Endothelial cell of umbilical vein (primary cell): Measurements from ENCODE around the gene L3MBTL4. TPM values are rescaled to one million over a fixed set of nuclear protein-coding genes. Genes with fewer than 3 reads are reported as not detected.

ENCODE experiments used
- BruUV-seq: library from RNA; stranded (reverse); fragments of 400-500 nt; replicated peaks from 2 replicates; lab custom pipeline; 2021; lab: Mats Ljungman, UMichigan
- CTCF ChIA-PET: fragments of 300-600, 350-600 bp; sonication (Branson Sonifier 250); formaldehyde crosslinking; loops from one replicate; lab custom pipeline; 2021; ENCODE audit warnings: antibody characterized with exemption, inconsistent platforms; lab: Charles Lee
- POLR2A ChIA-PET: fragments of 300-600, 350-600 bp; sonication (Branson Sonifier 250); formaldehyde crosslinking; loops from one replicate; lab custom pipeline; 2021; ENCODE audit warnings: antibody characterized with exemption, inconsistent platforms; lab: Charles Lee
- DNase-seq: peaks from one replicate; pipeline ENCODE4 v3.0.0-alpha.2; 2011; ENCODE audit warnings: low read depth, low spot score
- FAIRE-seq: peaks from 2 replicates; lab custom pipeline; 2011; peaks lifted over from hg19 to GRCh38; lab: Jason Lieb, UNC
- H2AFZ ChIP-seq: 2 replicates; pipeline ENCODE4 v1.6.0; 2012; ENCODE audit warnings: low read depth, low read length, control low read depth, inconsistent platforms
- H3K27ac ChIP-seq: 2 replicates; pipeline ENCODE4 v1.5.1; 2011; ENCODE audit warnings: low read depth, mild to moderate bottlenecking, control low read depth, low read length, moderate library complexity; ENCODE audit not compliant: insufficient read depth
- H3K27me3 ChIP-seq, 2 experiments: 2 replicates each; pipeline versions ENCODE4 v1.6.0 to v1.6.1; 2011; ENCODE audit warnings: low read length in 2 of 2, mixed read lengths in 1 of 2; ENCODE audit not compliant: control insufficient read depth in 2 of 2, insufficient read depth in 2 of 2
- H3K36me3 ChIP-seq, 2 experiments: 2 replicates in 1 of 2; 3 replicates in 1 of 2; pipeline ENCODE4 v1.5.1; 2011; ENCODE audit warnings: low read length in 2 of 2, mild to moderate bottlenecking in 1 of 2, moderate library complexity in 1 of 2; ENCODE audit not compliant: control insufficient read depth in 2 of 2, insufficient read depth in 2 of 2; ENCODE audit errors: extremely low read depth in 1 of 2
- H3K4me1 ChIP-seq: 3 replicates; pipeline ENCODE4 v1.5.1; 2011; ENCODE audit warnings: mild to moderate bottlenecking, low read length; ENCODE audit not compliant: control insufficient read depth, insufficient read depth; ENCODE audit errors: extremely low read depth
- H3K4me2 ChIP-seq: 2 replicates; pipeline ENCODE4 v1.6.1; 2011; ENCODE audit warnings: low read length, control low read depth, mixed read lengths; ENCODE audit not compliant: insufficient read depth
- H3K4me3 ChIP-seq, 3 experiments: fragments of 200-600 bp in 1 of 3; sonication (generic), shearing (Covaris generic) in 1 of 3; replicated peaks in 1 of 3; 2 replicates each; pipeline ENCODE4 v1.5.1; 2011 to 2016; ENCODE audit warnings: control low read depth in 3 of 3, low read length in 3 of 3, mild to moderate bottlenecking in 2 of 3, inconsistent platforms in 1 of 3, low read depth in 1 of 3, moderate library complexity in 1 of 3; ENCODE audit not compliant: insufficient read depth in 1 of 3
- H3K79me2 ChIP-seq: 2 replicates; pipeline ENCODE4 v1.6.0; 2012; ENCODE audit warnings: low read length, inconsistent platforms; ENCODE audit not compliant: control insufficient read depth, insufficient read depth
- H3K9ac ChIP-seq: replicated peaks from 2 replicates; pipeline ENCODE3; 2011; ENCODE audit warnings: low read length, control low read depth; ENCODE audit not compliant: insufficient read depth; ENCODE audit errors: extremely low read depth
- H3K9me1 ChIP-seq: replicated peaks from 3 replicates; pipeline ENCODE4 v1.6.0; 2011; ENCODE audit warnings: mild to moderate bottlenecking, low read length; ENCODE audit not compliant: control insufficient read depth, insufficient read depth; ENCODE audit errors: extremely low read depth
- H3K9me3 ChIP-seq: replicated peaks from 2 replicates; pipeline ENCODE4 v1.5.1; 2012; ENCODE audit warnings: low read length, inconsistent platforms; ENCODE audit not compliant: control insufficient read depth, insufficient read depth
- H4K20me1 ChIP-seq: replicated peaks from 2 replicates; pipeline ENCODE3; 2011; ENCODE audit warnings: mild to moderate bottlenecking, low read length; ENCODE audit not compliant: control insufficient read depth, insufficient read depth; ENCODE audit errors: extremely low read depth
- CTCF ChIP-seq, 2 donors: IDR thresholded peaks; 1 replicate in 1 of 2; 2 replicates in 1 of 2; pipeline ENCODE4 v1.5.1; 2011; ENCODE audit warnings: low read length in 2 of 2, mild to moderate bottlenecking in 2 of 2, moderate library complexity in 2 of 2, control low read depth in 1 of 2, inconsistent platforms in 1 of 2, low read depth in 1 of 2; ENCODE audit not compliant: insufficient read depth in 1 of 2; ENCODE audit errors: extremely low read depth in 1 of 2
- EZH2 ChIP-seq: IDR thresholded peaks from 2 replicates; pipeline ENCODE4 v1.6.1; 2012; ENCODE audit warnings: borderline replicate concordance, low read depth, mild to moderate bottlenecking, moderate library complexity, low read length, inconsistent platforms; ENCODE audit not compliant: severe bottlenecking
- FOS ChIP-seq: IDR thresholded peaks from 2 replicates; pipeline ENCODE4 v1.6.1; 2011; ENCODE audit warnings: mild to moderate bottlenecking, low read length, moderate library complexity, borderline replicate concordance; ENCODE audit not compliant: insufficient read depth
- JUN ChIP-seq: IDR thresholded peaks from 2 replicates; pipeline ENCODE4 v1.6.1; 2011; ENCODE audit warnings: borderline replicate concordance, low read depth; ENCODE audit not compliant: insufficient read length, insufficient read depth
- MAX ChIP-seq: IDR thresholded peaks from 2 replicates; pipeline ENCODE4 v1.6.1; 2011; ENCODE audit not compliant: insufficient read depth, insufficient read length
- POLR2AphosphoS5 ChIP-seq: IDR thresholded peaks from 2 replicates; pipeline ENCODE4 v1.6.1; 2012; ENCODE audit warnings: low read depth, mild to moderate bottlenecking, control low read depth, low read length, moderate library complexity; ENCODE audit not compliant: insufficient read depth
- dilution Hi-C: fragments of 300-500 bp; cut with MboI; formaldehyde crosslinking; loops from one replicate; pipeline ENCODE4 v1.15.0; 2019; ENCODE audit warnings: low sequenced_read_pairs; ENCODE audit not compliant: extremely low pct_ligation_motif_present
- intact Hi-C: fragments of 100-400 bp; cut with micrococcal nuclease; formaldehyde crosslinking; loops from one replicate; pipeline ENCODE4 v1.10.0; 2022
- polyA plus RNA-seq, 4 experiments: library from polyadenylated mRNA; depleted of rRNA in 3 of 4; stranded (reverse) in 3 of 4; unstranded in 1 of 4; fragments of >200 nt; gene quantifications; 2 replicates each; pipeline versions ENCODE4 v1.2.1 to v1.2.3, GENCODE V29; 2011 to 2012; ENCODE audit warnings: missing spikeins in 1 of 4
- total RNA-seq: library from RNA; stranded (reverse); gene quantifications from 2 replicates; pipeline ENCODE4 v1.2.3, GENCODE V29; 2021

Gene L3MBTL4
- total and polyA plus RNA-seq, 2 donors (not counting 3 experiments of a cell fraction or from before 2014, with no cell fraction given), result 0.80 TPM; not detected in 1

GRCh38 chr18:5961828-5962150 is 452.9 kb downstream of the L3MBTL4 start:
- no peak overlapping the region for H3K9ac ChIP-seq
- BruUV-seq, result no TSS peak
- no peaks in the 10 kb centered on the region for H3K9me1 ChIP-seq
- no peaks in the 10 kb centered on the region for H3K79me2 ChIP-seq
- H3K27ac ChIP-seq, result no peak overlapping the region
- no peak overlapping the region for H3K4me2 ChIP-seq
- no peak for FAIRE-seq
- H3K4me1 ChIP-seq, result no peaks in the 10 kb centered on the region
- H3K36me3 ChIP-seq, result no peaks in the 10 kb centered on the region
- dilution Hi-C loops, result no loop called here
- ChIA-PET POLR2A (no interaction called here), CTCF (interaction anchor here (1.3 kb wide), 1 partner anchor 9 kb away, joined by 3 read pairs; no protein-coding TSS in a partner anchor)
- H3K27me3 ChIP-seq, result no peaks in the 10 kb centered on the region
- intact Hi-C loops, result no loop called here
- no peaks in the 10 kb centered on the region for H4K20me1 ChIP-seq
- H3K4me3 ChIP-seq, result no peak overlapping the region
- no peak for TF ChIP-seq MAX
- no peak for TF ChIP-seq POLR2AphosphoS5
- TF ChIP-seq CTCF (IDR thresholded peaks at IDR 0.05; ENCODE audit: extremely low read depth in 1 of 2, insufficient read depth in 1 of 2, low read depth in 1 of 2, low read length in 2 of 2), result no peak
- TF ChIP-seq EZH2, result no peak
- no peak for TF ChIP-seq JUN
- no peak for TF ChIP-seq FOS
- no peak for DNase-seq
- no peaks in the 10 kb centered on the region for H3K9me3 ChIP-seq
- no peak overlapping the region for H2AFZ ChIP-seq
